ENCODE results near the gene HUWE1.

HUWE1 gene

GRCh38 chrX:53688300-53688699 is 1.8 kb upstream of the HUWE1 start:
- DNase-seq (ENCODE audit: low spot score) = no peak

GRCh38 chrX:53685711-53686110 is 808 bp downstream of the HUWE1 start:
- peak; percentile 34 for DNase-seq (ENCODE audit: low spot score)

- DNase-seq (ENCODE audit: low spot score) = no peak
Observed at GRCh38 chrX:53684415-53685192, 1.9 kb downstream of the HUWE1 start.

GRCh38 chrX:53683556-53684414 is 2.7 kb downstream of the HUWE1 start:
- peak; percentile 98 for DNase-seq (ENCODE audit: low spot score)

GRCh38 chrX:53682885-53683555 is 3.5 kb downstream of the HUWE1 start:
- DNase-seq (ENCODE audit: low spot score) = peak; percentile 47

- DNase-seq (ENCODE audit: low spot score) = no peak
Observed at GRCh38 chrX:53681661-53682060, 4.9 kb downstream of the HUWE1 start.

- DNase-seq (ENCODE audit: low spot score) = no peak
Observed at GRCh38 chrX:53678667-53679066, 7.9 kb downstream of the HUWE1 start.

- DNase-seq (ENCODE audit: low spot score) = no peak
Observed at GRCh38 chrX:53677286-53677685, 9.2 kb downstream of the HUWE1 start.

- no peak for DNase-seq (ENCODE audit: low spot score)
Observed at GRCh38 chrX:53674581-53674980, 11.9 kb downstream of the HUWE1 start.

GRCh38 chrX:53669258-53669657 is 17.3 kb downstream of the HUWE1 start:
- no peak for DNase-seq (ENCODE audit: low spot score)

- DNase-seq (ENCODE audit: low spot score) = no peak
Observed at GRCh38 chrX:53666171-53666570, 20.3 kb downstream of the HUWE1 start.

GRCh38 chrX:53660004-53660403 is 26.5 kb downstream of the HUWE1 start:
- DNase-seq (ENCODE audit: low spot score) = no peak

- no peak for DNase-seq (ENCODE audit: low spot score)
Observed at GRCh38 chrX:53659039-53659438, 27.5 kb downstream of the HUWE1 start.

- DNase-seq (ENCODE audit: low spot score) = no peak
Observed at GRCh38 chrX:53656845-53657244, 29.7 kb downstream of the HUWE1 start.

GRCh38 chrX:53654376-53654775 is 32.1 kb downstream of the HUWE1 start:
- DNase-seq (ENCODE audit: low spot score) = no peak

- no peak for DNase-seq (ENCODE audit: low spot score)
Observed at GRCh38 chrX:53644751-53645150, 41.8 kb downstream of the HUWE1 start.

- DNase-seq (ENCODE audit: low spot score) = peak; percentile 39
Observed at GRCh38 chrX:53642337-53642736, 44.2 kb downstream of the HUWE1 start.

GRCh38 chrX:53639257-53639656 is 47.3 kb downstream of the HUWE1 start:
- no peak for DNase-seq (ENCODE audit: low spot score)

GRCh38 chrX:53637479-53637878 is 49.0 kb downstream of the HUWE1 start:
- no peak for DNase-seq (ENCODE audit: low spot score)

- peak; percentile 25 for DNase-seq (ENCODE audit: low spot score)
Observed at GRCh38 chrX:53631156-53631555, 55.4 kb downstream of the HUWE1 start.

- no peak for DNase-seq (ENCODE audit: low spot score)
Observed at GRCh38 chrX:53630261-53630660, 56.3 kb downstream of the HUWE1 start.

GRCh38 chrX:53622431-53622830 is 64.1 kb downstream of the HUWE1 start:
- no peak for DNase-seq (ENCODE audit: low spot score)

Measured in SW480 (cell line).